GM21619 (cell line): ENCODE results near the gene LTC4S.
"Not testable (repeated sequence)": the region's sequence is repeated elsewhere in the genome, so short reads cannot be mapped to it uniquely, and the experiment has no call there.

Experiments
- ATAC-seq: cut with Tn5 transposase; IDR thresholded peaks from one replicate; pipeline ENCODE4 v1.9.1; 2021; ENCODE audit not compliant: unreplicated experiment

Gene LTC4S, protein sequence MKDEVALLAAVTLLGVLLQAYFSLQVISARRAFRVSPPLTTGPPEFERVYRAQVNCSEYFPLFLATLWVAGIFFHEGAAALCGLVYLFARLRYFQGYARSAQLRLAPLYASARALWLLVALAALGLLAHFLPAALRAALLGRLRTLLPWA

DNA sequence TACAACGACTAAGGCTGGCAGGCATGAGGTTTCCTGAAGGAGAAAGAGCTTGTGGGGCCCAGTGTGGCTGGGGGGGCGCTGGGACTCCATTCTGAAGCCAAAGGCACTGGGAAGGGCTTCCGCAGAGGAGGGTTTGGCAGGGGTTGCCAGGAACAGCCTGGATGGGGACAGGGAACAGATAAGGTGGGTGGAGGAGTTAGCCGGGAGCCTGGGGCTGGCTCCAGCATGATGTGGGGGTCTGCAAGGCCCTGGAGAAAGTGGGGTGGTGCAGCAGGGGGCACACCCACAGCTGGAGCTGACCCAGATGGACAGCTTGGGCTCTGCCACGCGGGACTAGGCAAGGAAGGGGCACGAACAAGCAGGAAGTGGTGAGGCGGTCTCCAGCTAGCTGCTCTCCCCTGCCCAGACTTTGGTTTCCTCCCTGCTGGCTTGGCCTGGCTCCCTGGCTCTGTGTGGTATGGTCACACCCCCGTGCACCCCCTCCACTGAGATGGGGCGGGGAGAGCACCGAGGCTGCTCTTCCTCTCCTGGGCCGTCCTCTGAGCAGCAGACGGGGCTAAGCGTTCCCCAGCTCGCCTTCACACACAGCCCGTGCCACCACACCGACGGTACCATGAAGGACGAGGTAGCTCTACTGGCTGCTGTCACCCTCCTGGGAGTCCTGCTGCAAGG lies at the start of gene LTC4S:
LTC4S (plus strand) TSS at position 519 of the 672 bp plus-strand sequence; CDS start at position 614, 95 bp downstream.
- ATAC-seq: no peak

DNA sequence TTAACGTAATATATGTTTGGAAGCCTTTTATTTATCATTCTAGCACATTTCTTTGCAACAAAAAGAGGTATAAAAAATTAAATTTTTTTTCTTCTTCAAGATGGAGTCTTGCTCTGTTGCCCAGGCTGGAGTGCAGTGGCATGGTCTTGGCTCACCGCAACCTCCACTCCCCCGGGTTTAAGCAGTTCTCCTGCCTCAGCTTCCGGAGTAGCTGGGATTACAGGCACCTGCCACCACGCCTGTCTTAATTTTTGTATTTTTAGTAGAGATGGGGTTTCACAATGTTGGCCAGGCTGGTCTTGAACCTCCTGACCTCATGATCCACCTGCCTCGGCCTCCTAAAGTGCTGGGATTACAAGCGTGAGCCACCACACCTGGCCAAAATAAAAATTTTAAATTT lies 49.7 kb upstream of the LTC4S start:
- ATAC-seq: not testable (repeated sequence)

DNA sequence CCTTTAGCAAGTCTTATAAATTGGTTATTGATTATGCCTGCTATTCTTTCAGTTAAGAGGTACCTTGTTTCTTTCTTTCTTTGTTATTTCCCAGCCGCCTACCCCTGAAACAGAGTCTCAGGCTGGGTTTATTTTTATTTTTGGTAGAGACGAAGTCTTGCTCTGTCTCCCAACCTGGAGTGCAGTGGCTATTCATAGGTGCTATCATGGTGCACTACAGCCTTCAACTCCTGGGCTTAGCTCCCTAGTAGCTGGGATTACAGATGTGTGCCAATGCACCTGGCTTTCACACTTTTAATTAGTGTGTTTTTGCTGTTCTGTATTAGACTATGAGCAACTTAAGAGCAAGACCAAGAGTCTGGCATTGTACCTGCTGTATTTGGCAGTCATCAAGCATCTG lies 46.9 kb upstream of the LTC4S start:
- no peak for ATAC-seq

DNA sequence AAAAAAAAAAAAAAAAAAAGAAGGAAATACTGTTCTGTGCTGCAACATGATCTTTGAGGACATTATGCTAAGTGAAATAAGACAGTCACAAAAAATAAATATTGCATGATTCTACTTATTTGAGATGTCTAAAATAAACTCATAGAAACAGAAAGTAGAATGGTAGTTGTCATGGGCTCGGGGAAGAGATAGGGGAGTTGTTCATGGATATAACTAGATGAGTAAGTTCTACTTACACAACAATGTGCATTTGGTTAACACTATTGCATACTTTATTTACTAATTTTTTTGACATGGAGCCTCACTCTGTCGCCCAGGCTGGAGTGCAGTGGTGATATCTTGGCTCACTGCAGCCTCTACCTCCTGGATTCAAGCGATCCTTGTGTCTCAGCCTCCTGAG lies 46.0 kb upstream of the LTC4S start:
- ATAC-seq: no peak

DNA sequence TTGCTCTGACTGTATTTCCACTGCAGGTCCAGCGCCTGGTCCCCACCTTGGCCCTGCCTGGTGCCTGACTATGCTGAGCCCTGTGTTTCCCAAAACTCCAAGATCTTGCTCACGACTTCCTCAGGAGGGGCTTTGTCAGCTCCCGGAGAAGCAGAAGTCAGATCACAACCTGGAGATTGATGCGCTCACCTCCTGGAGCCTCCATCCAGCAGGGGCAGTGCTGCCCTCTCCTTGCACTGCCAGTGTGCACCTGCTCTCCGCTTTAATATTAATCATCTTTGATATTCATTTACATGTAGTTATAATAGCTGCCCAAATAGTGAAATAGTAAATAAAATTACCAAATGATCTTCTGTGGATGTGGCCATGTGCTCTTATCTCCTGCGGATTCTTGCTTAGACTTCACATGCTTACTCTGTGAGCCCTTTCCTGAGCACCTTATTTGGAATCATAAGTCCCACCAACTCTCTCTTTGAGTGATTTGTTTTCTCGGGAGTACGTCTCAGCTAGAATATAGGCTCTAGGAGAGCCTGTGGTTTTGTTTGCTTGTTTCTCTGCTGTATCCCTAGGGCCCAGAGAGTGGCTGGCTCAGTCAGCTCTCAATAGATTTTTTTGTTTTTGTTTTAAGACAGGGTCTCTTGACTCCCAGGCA lies 43.8 kb upstream of the LTC4S start:
- no peak for ATAC-seq

DNA sequence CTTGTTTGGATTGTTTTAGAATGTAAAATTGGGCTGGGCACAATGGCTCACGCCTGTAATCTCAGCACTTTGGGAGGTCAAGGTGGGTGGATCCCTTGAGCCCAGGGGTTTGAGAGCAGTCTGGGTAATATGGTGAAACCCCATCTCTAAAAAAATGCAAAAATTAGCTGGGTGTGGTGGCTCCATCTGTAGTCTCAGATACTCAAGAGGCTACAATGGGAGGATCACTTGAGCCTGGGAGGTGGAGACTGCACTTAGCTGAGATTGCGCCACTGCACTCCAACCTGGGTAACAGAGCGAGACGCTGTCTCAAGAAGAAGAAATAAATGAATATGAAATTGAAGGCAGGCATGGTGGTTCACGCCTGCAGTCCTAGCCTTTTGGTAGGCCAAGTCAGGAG lies 39.8 kb upstream of the LTC4S start:
- no peak for ATAC-seq

DNA sequence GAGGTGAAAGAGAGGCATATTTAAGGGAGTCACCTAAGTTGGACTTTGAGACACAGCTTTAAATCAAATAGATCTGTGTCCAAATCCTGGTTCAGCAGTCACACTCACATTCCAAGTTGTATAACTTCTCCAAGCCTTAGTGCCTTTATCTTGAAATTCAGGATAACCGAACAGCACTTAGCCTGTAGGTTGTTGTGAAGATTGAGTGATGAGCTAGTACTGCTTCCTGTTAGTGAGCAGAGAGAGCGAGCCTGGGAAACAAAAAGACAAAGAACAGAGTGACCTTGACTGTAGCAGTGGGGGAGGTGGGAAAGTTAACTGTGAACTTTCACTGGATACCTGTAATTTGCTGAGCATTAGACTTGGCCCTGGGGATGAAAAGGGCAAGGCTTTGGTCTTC lies 38.8 kb upstream of the LTC4S start:
- no peak for ATAC-seq

DNA sequence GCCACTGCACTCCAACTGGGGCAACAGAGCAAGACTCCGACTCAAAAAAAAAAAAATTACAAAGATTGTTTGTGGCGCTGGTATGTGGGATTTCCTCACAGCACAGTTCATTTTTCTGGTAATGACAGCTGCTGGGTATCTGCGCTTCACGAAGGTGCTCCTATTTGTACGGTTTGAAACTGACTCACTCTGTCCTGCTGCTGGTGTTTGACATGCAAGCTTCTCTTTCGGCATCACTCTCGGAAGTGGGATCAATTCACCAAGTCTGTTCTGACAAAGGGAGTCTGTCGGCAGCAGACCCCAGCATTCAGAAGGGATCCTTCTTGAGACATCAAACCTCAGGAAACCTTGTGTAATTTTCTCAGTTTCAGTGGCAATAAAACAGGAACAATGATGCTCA lies 34.8 kb upstream of the LTC4S start:
- no peak for ATAC-seq

DNA sequence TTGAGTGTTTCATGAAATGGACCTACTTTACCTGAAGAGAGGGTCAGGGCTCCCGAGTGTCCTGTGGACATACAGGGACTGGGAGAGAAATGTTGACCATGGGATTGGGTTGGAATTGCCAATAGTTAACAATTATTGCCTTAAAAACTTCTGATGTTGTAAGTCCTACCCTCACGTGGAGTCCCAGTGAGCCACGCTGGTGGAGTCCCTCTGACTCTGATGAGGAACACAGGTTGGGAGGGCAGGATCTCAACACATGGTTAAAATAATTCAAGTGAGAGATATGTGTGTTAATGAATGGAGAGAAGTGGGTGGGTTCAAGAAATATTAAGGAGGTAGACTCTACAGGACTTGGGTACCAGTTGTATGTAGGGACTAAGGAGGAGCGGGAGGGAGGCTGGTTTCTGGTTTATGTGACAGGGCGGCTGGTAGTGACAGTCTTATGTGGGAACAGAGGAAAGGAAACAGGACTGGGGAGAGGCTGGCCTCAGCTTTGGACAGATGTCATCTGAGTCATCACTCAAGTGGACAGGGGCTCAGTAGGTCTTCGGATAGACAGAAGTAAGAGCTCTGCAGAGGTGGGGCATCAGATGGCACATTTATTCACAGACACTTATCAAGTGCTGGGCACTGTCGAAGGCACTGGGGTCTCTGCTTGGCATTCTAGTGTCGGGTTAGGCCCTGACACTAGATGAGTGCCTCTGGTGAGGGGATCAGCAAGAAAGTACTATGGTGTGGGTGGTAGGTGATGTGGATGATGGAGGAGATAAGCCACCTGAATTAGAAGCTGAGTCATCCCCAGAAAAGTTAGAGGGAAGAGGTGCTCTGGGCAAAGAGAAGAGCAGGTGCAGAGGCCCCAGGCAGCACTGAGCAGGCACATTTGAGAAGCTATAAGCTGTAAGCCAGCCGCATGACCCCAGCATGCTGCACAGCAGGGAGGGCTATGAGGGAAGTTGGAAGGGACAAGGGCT lies 33.9 kb upstream of the LTC4S start:
- no peak for ATAC-seq

DNA sequence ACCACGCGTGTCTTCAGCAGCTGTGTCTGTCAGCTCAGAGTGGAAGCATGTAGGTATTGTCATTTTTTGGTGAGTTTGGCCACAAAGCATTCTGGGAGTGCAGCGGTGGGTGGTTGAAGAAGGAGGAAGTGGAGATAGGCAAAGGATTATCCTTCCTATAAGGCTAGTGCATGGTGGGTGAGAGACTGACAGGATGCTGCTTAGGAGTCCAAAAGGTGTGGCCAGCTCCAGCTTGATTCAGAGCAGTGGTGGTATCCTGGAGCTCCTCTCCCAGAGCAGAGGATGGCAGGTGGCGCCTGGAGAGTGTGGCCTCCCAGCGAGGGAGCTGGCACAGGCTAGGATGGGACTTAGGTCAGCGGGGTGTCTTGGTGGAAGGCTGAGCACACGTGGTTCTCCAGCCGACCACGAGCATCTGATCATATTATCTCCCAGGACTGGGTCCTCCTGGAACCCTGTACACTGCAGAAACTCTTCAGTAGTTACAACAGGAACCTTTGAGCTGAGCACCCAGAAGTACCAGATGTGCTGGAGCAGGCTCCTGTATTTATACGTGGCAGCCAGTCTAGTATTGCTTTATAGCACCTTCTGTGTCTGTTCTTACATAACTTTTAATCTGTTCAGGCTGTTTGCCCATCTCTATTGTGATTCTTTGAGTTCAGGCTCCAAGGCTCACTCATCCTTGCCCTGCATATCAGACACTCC lies 31.6 kb upstream of the LTC4S start:
- no peak for ATAC-seq

DNA sequence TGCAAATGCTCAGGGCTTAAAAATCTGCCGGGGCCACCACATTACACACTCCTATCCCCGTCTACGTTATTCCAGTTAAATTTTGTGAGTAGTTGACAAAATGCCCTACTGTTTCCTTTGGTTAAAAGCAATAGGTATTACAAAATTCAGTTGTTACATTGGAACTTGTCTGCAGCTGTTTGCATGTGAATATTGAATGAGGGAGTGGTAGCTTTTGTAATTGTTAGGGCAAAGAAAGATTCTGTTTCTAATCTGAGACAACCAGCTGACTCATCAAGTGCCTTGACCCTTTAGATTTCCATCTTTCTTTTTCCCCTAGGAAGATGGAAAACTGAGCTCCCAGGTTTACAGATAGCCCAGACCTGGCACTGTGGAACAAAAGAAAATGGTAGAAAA lies 31.0 kb upstream of the LTC4S start:
- no peak for ATAC-seq

DNA sequence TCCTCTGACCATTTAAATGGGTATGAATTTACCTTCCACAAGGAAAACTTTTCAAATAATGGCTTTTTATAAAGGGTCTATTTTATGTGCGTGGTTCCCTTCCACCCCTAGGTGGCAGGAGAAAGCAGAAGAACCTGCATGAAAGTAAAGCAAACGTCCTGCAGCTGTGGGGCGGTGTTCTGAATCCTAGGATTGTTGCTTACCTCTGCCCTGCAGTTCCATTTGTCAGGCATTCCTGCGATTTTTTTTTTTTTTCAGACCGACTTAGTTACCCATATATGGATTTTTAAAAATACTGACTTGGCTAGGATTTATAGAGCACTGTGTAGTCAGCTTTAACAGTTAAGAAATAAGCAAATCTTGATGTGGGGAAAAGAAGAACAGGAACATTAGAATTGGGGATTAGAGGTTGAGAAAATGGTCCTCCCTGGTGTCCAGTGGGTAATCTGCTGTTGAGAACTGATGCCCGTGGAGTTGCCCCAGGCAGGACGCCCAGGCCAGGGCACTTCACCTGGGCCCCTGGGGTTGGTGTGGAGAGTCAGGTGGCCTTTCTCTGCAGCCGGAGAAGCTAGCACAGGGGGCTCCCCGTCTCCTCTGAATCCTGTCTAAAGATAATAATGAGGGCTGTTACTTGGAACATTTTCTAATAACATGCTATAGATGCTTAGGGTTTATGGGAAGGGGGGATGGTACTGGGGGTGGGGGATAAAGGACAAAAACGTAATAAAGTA lies 30.4 kb upstream of the LTC4S start:
- ATAC-seq: peak; percentile 59

DNA sequence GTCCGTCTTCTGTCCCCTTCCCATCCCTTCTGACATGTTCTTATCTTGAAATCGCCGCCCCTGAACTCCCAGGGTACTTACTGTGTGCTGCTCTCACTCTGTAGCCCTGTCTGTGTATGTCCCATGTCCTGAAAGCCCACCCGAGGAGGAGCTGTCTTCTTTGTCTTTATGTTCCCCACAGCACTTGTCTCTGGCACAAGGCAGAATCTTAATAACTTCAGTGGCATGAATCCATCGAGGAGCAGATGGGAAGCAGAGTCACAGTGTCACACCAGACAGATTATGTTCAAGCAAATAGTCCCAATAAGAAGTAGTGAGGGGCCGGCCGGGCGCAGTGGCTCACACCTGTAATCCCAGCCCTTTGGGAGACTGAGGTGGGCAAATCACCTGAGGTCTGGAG lies 29.7 kb upstream of the LTC4S start:
- ATAC-seq: no peak

DNA sequence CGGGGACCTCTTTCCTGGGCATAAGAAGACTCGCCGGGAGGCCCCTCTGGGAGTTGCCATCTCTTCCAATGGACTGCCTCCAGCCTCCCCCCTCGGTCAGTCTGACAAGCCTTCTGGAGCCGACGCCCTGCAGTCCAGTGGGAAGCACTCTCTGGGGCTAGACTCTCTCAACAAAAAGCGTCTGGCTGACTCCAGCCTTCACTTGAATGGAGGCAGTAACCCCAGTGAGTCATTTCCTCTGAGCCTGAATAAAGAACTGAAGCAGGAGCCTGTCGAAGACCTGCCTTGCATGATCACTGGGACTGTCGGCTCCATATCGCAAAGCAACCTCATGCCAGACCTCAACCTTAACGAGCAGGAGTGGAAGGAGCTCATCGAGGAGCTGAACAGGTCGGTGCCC lies 28.4 kb upstream of the LTC4S start:
- ATAC-seq: no peak

DNA sequence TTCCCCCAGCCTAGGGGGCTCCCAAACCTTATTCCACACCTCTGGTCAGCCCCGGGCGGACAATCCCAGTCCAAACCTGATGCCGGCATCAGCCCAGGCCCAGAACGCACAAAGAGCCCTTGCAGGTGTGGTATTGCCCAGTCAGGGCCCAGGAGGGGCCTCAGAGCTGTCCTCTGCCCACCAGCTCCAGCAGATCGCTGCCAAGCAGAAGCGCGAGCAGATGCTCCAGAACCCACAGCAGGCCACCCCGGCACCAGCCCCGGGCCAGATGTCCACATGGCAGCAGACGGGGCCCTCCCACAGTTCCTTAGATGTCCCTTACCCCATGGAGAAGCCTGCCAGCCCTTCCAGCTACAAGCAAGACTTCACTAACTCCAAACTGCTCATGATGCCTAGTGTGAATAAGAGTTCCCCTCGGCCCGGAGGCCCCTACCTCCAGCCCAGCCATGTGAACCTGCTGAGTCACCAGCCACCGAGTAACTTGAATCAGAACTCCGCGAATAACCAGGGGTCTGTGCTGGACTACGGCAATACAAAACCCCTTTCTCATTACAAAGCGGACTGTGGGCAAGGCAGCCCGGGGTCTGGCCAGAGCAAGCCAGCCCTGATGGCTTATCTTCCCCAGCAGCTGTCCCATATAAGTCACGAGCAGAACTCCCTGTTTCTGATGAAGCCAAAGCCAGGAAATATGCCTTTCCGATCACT lies 27.6 kb upstream of the LTC4S start:
- ATAC-seq: no peak

DNA sequence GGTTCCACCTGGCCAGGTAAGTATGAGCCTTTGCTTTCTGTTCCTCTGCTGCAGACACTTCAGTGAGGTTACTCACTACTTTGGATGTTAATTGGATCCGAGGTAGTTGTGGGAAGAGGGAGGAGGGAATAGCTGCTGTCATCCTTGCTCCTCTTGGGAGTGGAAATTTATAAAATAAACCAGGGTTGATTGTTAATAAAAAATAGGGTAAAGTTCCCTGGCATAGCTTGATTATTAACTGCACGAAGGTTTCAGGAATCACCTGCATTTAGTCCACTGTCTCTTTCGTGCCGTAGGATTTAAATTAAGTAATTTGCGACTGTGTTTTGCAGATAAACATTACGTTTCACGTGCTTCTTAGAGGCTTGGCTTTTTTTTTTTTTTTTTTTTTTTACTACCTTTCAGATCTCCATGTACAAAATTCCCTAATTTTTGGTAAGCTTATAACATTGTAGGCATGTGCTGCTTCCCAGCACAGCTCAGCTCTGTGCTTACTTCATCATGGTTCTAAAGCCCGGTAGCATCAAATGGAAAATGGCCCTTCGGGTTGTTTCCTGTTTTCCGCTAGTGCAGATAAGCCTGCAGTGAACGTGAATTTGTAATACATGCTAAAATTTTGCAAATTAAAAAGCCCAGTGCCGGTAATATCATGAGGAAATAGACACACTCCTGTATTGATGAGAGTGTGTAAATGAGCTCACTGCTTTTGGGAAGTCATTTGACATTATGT lies 26.9 kb upstream of the LTC4S start:
- no peak for ATAC-seq

DNA sequence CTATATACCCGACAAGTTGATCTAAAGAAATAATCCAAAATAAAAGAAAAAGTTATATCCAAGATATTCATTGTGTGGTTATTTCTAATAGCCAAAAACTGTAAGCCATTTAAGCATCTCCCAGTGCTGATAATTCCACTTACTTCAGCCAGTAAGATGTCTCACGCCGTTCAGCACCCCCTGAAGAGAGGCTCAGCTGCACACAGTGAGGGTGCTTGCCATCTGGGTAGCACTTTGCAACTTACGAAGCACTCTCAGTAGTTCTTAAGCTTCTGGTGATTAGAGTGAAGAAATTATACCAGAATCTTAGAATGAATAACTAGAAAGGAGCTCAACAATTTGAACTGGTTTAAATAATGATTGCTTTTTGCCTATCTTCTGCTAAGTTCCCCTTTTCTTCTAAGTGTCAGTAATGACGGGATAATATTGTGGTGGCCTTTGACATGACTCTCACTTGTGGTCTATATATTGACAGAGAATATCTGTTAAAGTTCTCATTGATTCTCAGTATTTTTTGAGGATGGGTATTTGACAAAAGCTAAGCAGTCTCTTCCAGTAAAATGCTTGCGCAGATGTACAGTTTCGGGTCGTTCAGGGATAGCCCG lies 26.2 kb upstream of the LTC4S start:
- no peak for ATAC-seq

DNA sequence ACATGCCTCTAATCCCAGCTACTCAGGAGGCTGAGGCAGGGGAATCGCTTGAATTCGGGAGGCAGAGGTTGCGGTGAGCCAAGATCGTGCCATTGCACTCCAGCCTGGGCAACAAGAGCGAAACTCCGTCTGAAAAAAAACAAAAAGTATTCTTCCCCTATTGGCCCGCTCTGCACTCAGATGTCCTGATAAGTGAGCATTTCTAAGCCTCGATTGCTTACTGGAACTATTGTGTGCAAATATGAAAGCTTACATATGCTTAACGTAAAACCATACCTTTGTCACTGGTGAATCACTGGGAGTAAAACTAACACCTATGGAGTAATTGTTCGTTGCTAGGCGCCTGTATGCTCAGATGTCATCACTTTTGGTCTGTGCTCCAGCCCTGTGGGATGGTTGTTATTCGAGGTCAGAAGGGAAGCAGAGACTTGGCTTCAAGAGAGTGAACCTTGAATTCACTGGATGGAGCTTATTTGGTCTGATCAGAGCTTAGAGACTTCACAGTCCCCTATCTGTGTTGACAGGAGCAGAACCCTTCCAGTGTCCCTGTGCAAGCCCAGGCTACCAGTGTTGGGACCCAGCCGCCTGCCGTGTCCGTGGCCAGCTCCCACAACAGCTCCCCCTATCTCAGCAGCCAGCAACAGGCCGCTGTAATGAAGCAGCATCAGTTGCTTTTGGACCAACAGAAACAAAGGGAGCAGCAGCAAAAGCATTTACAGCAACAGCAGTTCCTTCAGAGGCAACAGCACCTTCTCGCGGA lies 25.3 kb upstream of the LTC4S start:
- no peak for ATAC-seq
